HFFc6 (cell line): Measurements from ENCODE around the gene SPATS1. TPM values are rescaled to one million over a fixed set of nuclear protein-coding genes. Genes with fewer than 3 reads are reported as not detected.

Source experiments
- DNase-seq: peaks from one replicate; pipeline ENCODE4 v3.0.0-alpha.2; 2018
- H3K27ac Mint-ChIP-seq: 2 replicates; pipeline ENCODE4 v1.8.0; 2020; ENCODE audit warnings: mild to moderate bottlenecking, mixed read lengths
- H3K27me3 Mint-ChIP-seq: 2 replicates; pipeline ENCODE4 v1.8.0; 2021; ENCODE audit warnings: mild to moderate bottlenecking, moderate library complexity, mixed read lengths; ENCODE audit not compliant: insufficient read depth
- H3K36me3 Mint-ChIP-seq: 2 replicates; pipeline ENCODE4 v1.8.0; 2021; ENCODE audit warnings: low read depth, mixed read lengths
- H3K4me1 Mint-ChIP-seq: 2 replicates; pipeline ENCODE4 v1.8.0; 2020; ENCODE audit warnings: low read depth, mixed read lengths
- H3K4me3 Mint-ChIP-seq: 2 replicates; pipeline ENCODE4 v1.8.0; 2020; ENCODE audit warnings: mild to moderate bottlenecking, moderate library complexity, mixed read lengths
- H3K9me3 Mint-ChIP-seq: 2 replicates; pipeline ENCODE4 v1.8.0; 2020; ENCODE audit warnings: mild to moderate bottlenecking, mixed read lengths
- total RNA-seq, 6 experiments: library from RNA; stranded (reverse); fragmentation: NEBNext Ultra II Directional; extraction: Animal tissue kit (Norgen Biotek cat#: 25700); gene quantifications; 2 replicates in 1 of 6; 3 replicates in 5 of 6; pipeline ENCODE4 v1.2.3, GENCODE V29; 2021
- TF ChIP-seq, protein P1 (sequence below): fragments of 200-600 bp; sonication (generic); IDR thresholded peaks from 2 replicates; pipeline ENCODE4 v1.5.0; 2021; ENCODE audit warnings: antibody characterized with exemption, mild to moderate bottlenecking

The SPATS1 gene
- total RNA-seq, 6 experiments from 2014 or later, result not detected

DNA sequence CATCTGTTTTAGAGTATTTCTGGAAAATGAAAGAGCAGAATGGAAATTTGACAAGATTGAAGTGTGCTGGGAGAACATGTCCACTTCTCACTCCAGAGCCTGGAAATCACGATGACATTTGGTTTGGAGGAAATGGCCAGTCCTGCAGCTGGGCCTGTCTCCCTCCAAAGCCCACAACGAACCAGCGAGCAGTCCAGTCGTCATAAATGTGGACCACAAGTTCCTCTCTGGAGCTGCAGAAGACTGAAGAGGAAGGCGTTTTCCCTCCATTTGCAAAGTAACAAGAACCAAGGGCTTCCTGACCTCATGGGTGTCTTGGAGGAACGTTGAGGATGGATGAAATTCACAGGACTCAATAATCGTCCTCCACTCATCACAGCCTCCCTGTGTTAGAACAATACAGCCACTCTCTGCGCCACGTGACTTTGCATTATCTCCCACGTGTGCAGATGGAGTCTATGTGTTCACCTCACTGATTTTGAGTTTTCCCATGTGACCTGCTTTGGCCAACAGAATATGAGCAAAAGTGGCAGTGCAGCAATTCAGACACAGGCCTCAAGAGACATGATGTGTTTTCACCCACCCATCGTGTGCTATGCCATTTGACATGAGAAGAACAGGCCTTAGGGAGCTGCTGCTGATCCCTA is 9.1 kb upstream of the SPATS1 start:
- H3K4me3 Mint-ChIP-seq, result no peak overlapping the region
- H3K27ac Mint-ChIP-seq, result no peak overlapping the region
- TF ChIP-seq, protein P1, sequence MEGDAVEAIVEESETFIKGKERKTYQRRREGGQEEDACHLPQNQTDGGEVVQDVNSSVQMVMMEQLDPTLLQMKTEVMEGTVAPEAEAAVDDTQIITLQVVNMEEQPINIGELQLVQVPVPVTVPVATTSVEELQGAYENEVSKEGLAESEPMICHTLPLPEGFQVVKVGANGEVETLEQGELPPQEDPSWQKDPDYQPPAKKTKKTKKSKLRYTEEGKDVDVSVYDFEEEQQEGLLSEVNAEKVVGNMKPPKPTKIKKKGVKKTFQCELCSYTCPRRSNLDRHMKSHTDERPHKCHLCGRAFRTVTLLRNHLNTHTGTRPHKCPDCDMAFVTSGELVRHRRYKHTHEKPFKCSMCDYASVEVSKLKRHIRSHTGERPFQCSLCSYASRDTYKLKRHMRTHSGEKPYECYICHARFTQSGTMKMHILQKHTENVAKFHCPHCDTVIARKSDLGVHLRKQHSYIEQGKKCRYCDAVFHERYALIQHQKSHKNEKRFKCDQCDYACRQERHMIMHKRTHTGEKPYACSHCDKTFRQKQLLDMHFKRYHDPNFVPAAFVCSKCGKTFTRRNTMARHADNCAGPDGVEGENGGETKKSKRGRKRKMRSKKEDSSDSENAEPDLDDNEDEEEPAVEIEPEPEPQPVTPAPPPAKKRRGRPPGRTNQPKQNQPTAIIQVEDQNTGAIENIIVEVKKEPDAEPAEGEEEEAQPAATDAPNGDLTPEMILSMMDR, result no peak
- no peaks in the 10 kb centered on the region for H3K36me3 Mint-ChIP-seq
- DNase-seq, result no peak
- peaks cover 47% of the 10 kb centered on the region for H3K27me3 Mint-ChIP-seq
- H3K9me3 Mint-ChIP-seq, result no peaks in the 10 kb centered on the region
- H3K4me1 Mint-ChIP-seq, result no peaks in the 10 kb centered on the region

DNA sequence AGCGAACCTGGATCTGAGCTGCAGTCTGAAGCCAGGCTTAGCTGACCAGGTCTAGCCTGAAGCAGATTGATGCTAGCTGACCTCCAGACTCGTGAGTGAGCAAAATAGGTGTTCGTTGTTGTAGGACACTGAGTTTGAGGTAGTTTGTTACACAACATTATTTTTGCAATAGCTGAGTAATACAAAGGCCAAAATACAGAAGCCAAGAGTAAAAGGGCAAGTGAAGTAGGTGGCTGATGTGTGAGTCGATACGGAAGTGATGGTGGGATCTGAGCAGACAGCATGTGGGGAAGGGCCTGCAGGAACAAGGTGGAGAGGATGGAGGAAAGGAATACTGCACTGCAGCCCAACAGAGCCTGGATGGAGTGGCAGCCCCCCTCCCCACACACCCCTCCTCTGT is 8.5 kb upstream of the SPATS1 start:
- no peak for DNase-seq
- H3K27me3 Mint-ChIP-seq, result peaks cover 43% of the 10 kb centered on the region
- H3K4me3 Mint-ChIP-seq, result no peak overlapping the region
- H3K9me3 Mint-ChIP-seq, result no peaks in the 10 kb centered on the region
- TF ChIP-seq, protein P1, result no peak
- H3K27ac Mint-ChIP-seq, result no peak overlapping the region
- H3K4me1 Mint-ChIP-seq, result no peaks in the 10 kb centered on the region
- H3K36me3 Mint-ChIP-seq, result no peaks in the 10 kb centered on the region

DNA sequence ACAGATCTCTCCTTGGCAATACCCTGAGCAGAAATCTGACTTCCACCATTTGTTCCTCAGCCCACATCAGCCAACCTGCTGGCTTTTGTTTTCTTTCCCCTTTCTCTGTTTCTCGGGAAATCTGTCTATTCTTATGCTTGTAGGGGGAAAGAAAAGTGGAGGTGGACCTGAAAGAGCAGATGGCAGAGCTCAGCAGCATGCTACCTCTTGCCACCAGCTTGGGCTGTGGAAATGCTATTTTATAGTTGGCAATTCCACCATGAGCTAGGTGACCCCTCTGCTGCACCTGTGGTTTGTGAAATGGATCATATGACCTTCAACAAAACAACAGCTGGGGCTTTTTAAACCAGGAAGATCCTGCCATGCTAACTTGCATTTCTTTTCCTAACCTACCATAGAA is 6.8 kb upstream of the SPATS1 start:
- Mint-ChIP-seq H3K27ac (no peak overlapping the region), H3K36me3 (no peaks in the 10 kb centered on the region), H3K9me3 (no peaks in the 10 kb centered on the region), H3K4me3 (no peak overlapping the region), H3K4me1 (no peaks in the 10 kb centered on the region), H3K27me3 (peaks cover 29% of the 10 kb centered on the region)
- TF ChIP-seq, protein P1, result no peak
- DNase-seq, result no peak

DNA sequence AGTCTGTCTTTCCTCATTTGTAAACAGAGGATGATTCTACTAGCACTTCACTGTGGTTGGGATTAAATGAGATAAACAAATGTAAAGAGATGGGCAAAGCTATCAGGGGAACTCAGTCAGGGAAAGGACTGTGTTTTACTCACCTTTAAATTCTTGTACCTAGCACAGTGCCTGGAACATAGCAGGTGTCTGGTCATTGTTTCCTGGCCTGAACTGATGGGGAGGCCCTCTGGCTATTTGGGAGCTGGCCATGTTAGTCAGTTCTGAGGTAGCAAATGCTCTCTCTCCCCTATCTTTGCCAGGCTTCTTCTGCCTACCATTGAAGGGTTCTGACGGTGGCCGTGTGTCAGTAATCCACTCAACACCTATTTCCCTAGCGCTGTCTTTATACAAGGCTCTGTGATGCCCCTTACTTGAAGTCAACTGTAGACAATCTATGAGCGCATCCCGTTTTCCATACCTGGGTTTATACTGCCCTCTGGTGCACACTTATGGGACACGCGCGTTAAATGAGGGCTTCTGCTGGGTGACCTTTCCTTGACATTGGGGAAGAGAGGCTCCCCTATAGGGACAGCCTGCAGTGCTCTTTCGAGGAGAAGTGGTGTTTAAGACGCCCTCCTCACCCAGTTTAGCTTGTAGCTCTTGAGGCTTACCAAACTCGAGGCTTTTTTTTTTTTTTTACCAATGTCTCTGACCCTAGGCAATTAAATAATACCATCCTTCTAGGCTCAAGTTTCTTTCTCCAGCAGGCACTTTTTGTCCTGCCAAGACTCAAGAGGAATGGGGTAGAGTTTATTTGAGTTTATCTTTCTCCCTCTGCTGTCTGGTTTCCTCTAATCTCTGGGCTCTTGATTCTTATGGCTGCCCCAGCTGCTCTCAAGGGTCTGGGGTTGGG is 4.0 kb upstream of the SPATS1 start:
- DNase-seq, result peak; percentile 16
- Mint-ChIP-seq H3K4me1 (no peaks in the 10 kb centered on the region), H3K36me3 (no peaks in the 10 kb centered on the region), H3K9me3 (no peaks in the 10 kb centered on the region), H3K27me3 (peaks cover 27% of the 10 kb centered on the region), H3K27ac (no peak overlapping the region), H3K4me3 (no peak overlapping the region)
- TF ChIP-seq, protein P1, result peak; percentile 84

- H3K4me1 Mint-ChIP-seq, result no peaks in the 10 kb centered on the region
- H3K27ac Mint-ChIP-seq, result no peak overlapping the region
- H3K4me3 Mint-ChIP-seq, result no peak overlapping the region
- TF ChIP-seq, protein P1, result no peak
- peaks cover 27% of the 10 kb centered on the region for H3K27me3 Mint-ChIP-seq
- no peak for DNase-seq
- no peaks in the 10 kb centered on the region for H3K36me3 Mint-ChIP-seq
- no peaks in the 10 kb centered on the region for H3K9me3 Mint-ChIP-seq
Observed at GRCh38 chr6:44339301-44339700, 3.1 kb upstream of the SPATS1 start.
